Endothelial cell of umbilical vein (primary cell): ENCODE measurements around the gene SLC8A2. TPM values are rescaled to one million over a fixed set of nuclear protein-coding genes. Genes with fewer than 3 reads are reported as not detected.

Source experiments
- BruUV-seq: library from RNA; stranded (reverse); fragments of 400-500 nt; replicated peaks from 2 replicates; lab custom pipeline; 2021; lab: Mats Ljungman, UMichigan
- CTCF ChIA-PET: fragments of 300-600, 350-600 bp; sonication (Branson Sonifier 250); formaldehyde crosslinking; loops from one replicate; lab custom pipeline; 2021; ENCODE audit warnings: antibody characterized with exemption, inconsistent platforms; lab: Charles Lee
- POLR2A ChIA-PET: fragments of 300-600, 350-600 bp; sonication (Branson Sonifier 250); formaldehyde crosslinking; loops from one replicate; lab custom pipeline; 2021; ENCODE audit warnings: antibody characterized with exemption, inconsistent platforms; lab: Charles Lee
- DNase-seq: peaks from one replicate; pipeline ENCODE4 v3.0.0-alpha.2; 2011; ENCODE audit warnings: low read depth, low spot score
- FAIRE-seq: peaks from 2 replicates; lab custom pipeline; 2011; peaks lifted over from hg19 to GRCh38; lab: Jason Lieb, UNC
- H2AFZ ChIP-seq: 2 replicates; pipeline ENCODE4 v1.6.0; 2012; ENCODE audit warnings: low read depth, low read length, control low read depth, inconsistent platforms
- H3K27ac ChIP-seq: 2 replicates; pipeline ENCODE4 v1.5.1; 2011; ENCODE audit warnings: low read depth, mild to moderate bottlenecking, control low read depth, low read length, moderate library complexity; ENCODE audit not compliant: insufficient read depth
- H3K27me3 ChIP-seq, 2 experiments: 2 replicates each; pipeline versions ENCODE4 v1.6.0 to v1.6.1; 2011; ENCODE audit warnings: low read length in 2 of 2, mixed read lengths in 1 of 2; ENCODE audit not compliant: control insufficient read depth in 2 of 2, insufficient read depth in 2 of 2
- H3K36me3 ChIP-seq, 2 experiments: 2 replicates in 1 of 2; 3 replicates in 1 of 2; pipeline ENCODE4 v1.5.1; 2011; ENCODE audit warnings: low read length in 2 of 2, mild to moderate bottlenecking in 1 of 2, moderate library complexity in 1 of 2; ENCODE audit not compliant: control insufficient read depth in 2 of 2, insufficient read depth in 2 of 2; ENCODE audit errors: extremely low read depth in 1 of 2
- H3K4me1 ChIP-seq: 3 replicates; pipeline ENCODE4 v1.5.1; 2011; ENCODE audit warnings: mild to moderate bottlenecking, low read length; ENCODE audit not compliant: control insufficient read depth, insufficient read depth; ENCODE audit errors: extremely low read depth
- H3K4me2 ChIP-seq: 2 replicates; pipeline ENCODE4 v1.6.1; 2011; ENCODE audit warnings: low read length, control low read depth, mixed read lengths; ENCODE audit not compliant: insufficient read depth
- H3K4me3 ChIP-seq, 3 experiments: fragments of 200-600 bp in 1 of 3; sonication (generic), shearing (Covaris generic) in 1 of 3; replicated peaks in 1 of 3; 2 replicates each; pipeline ENCODE4 v1.5.1; 2011 to 2016; ENCODE audit warnings: control low read depth in 3 of 3, low read length in 3 of 3, mild to moderate bottlenecking in 2 of 3, inconsistent platforms in 1 of 3, low read depth in 1 of 3, moderate library complexity in 1 of 3; ENCODE audit not compliant: insufficient read depth in 1 of 3
- H3K79me2 ChIP-seq: 2 replicates; pipeline ENCODE4 v1.6.0; 2012; ENCODE audit warnings: low read length, inconsistent platforms; ENCODE audit not compliant: control insufficient read depth, insufficient read depth
- H3K9ac ChIP-seq: replicated peaks from 2 replicates; pipeline ENCODE3; 2011; ENCODE audit warnings: low read length, control low read depth; ENCODE audit not compliant: insufficient read depth; ENCODE audit errors: extremely low read depth
- H3K9me1 ChIP-seq: replicated peaks from 3 replicates; pipeline ENCODE4 v1.6.0; 2011; ENCODE audit warnings: mild to moderate bottlenecking, low read length; ENCODE audit not compliant: control insufficient read depth, insufficient read depth; ENCODE audit errors: extremely low read depth
- H3K9me3 ChIP-seq: replicated peaks from 2 replicates; pipeline ENCODE4 v1.5.1; 2012; ENCODE audit warnings: low read length, inconsistent platforms; ENCODE audit not compliant: control insufficient read depth, insufficient read depth
- H4K20me1 ChIP-seq: replicated peaks from 2 replicates; pipeline ENCODE3; 2011; ENCODE audit warnings: mild to moderate bottlenecking, low read length; ENCODE audit not compliant: control insufficient read depth, insufficient read depth; ENCODE audit errors: extremely low read depth
- EZH2 ChIP-seq: IDR thresholded peaks from 2 replicates; pipeline ENCODE4 v1.6.1; 2012; ENCODE audit warnings: borderline replicate concordance, low read depth, mild to moderate bottlenecking, moderate library complexity, low read length, inconsistent platforms; ENCODE audit not compliant: severe bottlenecking
- FOS ChIP-seq: IDR thresholded peaks from 2 replicates; pipeline ENCODE4 v1.6.1; 2011; ENCODE audit warnings: mild to moderate bottlenecking, low read length, moderate library complexity, borderline replicate concordance; ENCODE audit not compliant: insufficient read depth
- JUN ChIP-seq: IDR thresholded peaks from 2 replicates; pipeline ENCODE4 v1.6.1; 2011; ENCODE audit warnings: borderline replicate concordance, low read depth; ENCODE audit not compliant: insufficient read length, insufficient read depth
- MYC ChIP-seq: IDR thresholded peaks from one replicate; pipeline ENCODE4 v1.6.1; 2011; ENCODE audit warnings: mild to moderate bottlenecking, low read depth, low read length
- POLR2A ChIP-seq: IDR thresholded peaks from 2 replicates; pipeline ENCODE4 v1.6.1; 2012; ENCODE audit warnings: low read depth, mild to moderate bottlenecking, control low read depth, low read length
- POLR2AphosphoS5 ChIP-seq: IDR thresholded peaks from 2 replicates; pipeline ENCODE4 v1.6.1; 2012; ENCODE audit warnings: low read depth, mild to moderate bottlenecking, control low read depth, low read length, moderate library complexity; ENCODE audit not compliant: insufficient read depth
- dilution Hi-C: fragments of 300-500 bp; cut with MboI; formaldehyde crosslinking; loops from one replicate; pipeline ENCODE4 v1.15.0; 2019; ENCODE audit warnings: low sequenced_read_pairs; ENCODE audit not compliant: extremely low pct_ligation_motif_present
- intact Hi-C: fragments of 100-400 bp; cut with micrococcal nuclease; formaldehyde crosslinking; loops from one replicate; pipeline ENCODE4 v1.10.0; 2022
- polyA plus RNA-seq, 4 experiments: library from polyadenylated mRNA; depleted of rRNA in 3 of 4; stranded (reverse) in 3 of 4; unstranded in 1 of 4; fragments of >200 nt; gene quantifications; 2 replicates each; pipeline versions ENCODE4 v1.2.1 to v1.2.3, GENCODE V29; 2011 to 2012; ENCODE audit warnings: missing spikeins in 1 of 4
- total RNA-seq: library from RNA; stranded (reverse); gene quantifications from 2 replicates; pipeline ENCODE4 v1.2.3, GENCODE V29; 2021
- TF ChIP-seq, protein P1 (sequence below), 2 donors: IDR thresholded peaks; 1 replicate in 1 of 2; 2 replicates in 1 of 2; pipeline ENCODE4 v1.5.1; 2011; ENCODE audit warnings: low read length in 2 of 2, mild to moderate bottlenecking in 2 of 2, moderate library complexity in 2 of 2, control low read depth in 1 of 2, inconsistent platforms in 1 of 2, low read depth in 1 of 2; ENCODE audit not compliant: insufficient read depth in 1 of 2; ENCODE audit errors: extremely low read depth in 1 of 2

SLC8A2 gene
- total and polyA plus RNA-seq, 2 donors (not counting 3 experiments of a cell fraction or from before 2014, with no cell fraction given): not detected

GRCh38 chr19:47520343-47520806 is 48.7 kb upstream of the SLC8A2 start:
- Histone ChIP-seq H3K27me3 (no peaks in the 10 kb centered on the region), H3K4me2 (no peak overlapping the region), H3K4me3 (no peak overlapping the region), H3K79me2 (no peaks in the 10 kb centered on the region), H3K36me3 (no peaks in the 10 kb centered on the region), H3K4me1 (peaks cover 9% of the 10 kb centered on the region), H4K20me1 (no peaks in the 10 kb centered on the region), H3K9ac (no peak overlapping the region), H3K9me3 (no peaks in the 10 kb centered on the region), H2AFZ (no peak overlapping the region), H3K27ac (no peak overlapping the region), H3K9me1 (no peaks in the 10 kb centered on the region)
- no peak for DNase-seq
- dilution Hi-C loops: no loop called here
- ChIA-PET CTCF (interaction anchor here (1.2 to 2.2 kb wide), 5 partner anchors 10 to 178 kb away, joined by 3 to 7 read pairs (median 4); no protein-coding TSS in a partner anchor), POLR2A (no interaction called here)
- no TSS peak for BruUV-seq
- intact Hi-C loops: no loop called here
- TF ChIP-seq JUN: no peak
- TF ChIP-seq, protein P1, sequence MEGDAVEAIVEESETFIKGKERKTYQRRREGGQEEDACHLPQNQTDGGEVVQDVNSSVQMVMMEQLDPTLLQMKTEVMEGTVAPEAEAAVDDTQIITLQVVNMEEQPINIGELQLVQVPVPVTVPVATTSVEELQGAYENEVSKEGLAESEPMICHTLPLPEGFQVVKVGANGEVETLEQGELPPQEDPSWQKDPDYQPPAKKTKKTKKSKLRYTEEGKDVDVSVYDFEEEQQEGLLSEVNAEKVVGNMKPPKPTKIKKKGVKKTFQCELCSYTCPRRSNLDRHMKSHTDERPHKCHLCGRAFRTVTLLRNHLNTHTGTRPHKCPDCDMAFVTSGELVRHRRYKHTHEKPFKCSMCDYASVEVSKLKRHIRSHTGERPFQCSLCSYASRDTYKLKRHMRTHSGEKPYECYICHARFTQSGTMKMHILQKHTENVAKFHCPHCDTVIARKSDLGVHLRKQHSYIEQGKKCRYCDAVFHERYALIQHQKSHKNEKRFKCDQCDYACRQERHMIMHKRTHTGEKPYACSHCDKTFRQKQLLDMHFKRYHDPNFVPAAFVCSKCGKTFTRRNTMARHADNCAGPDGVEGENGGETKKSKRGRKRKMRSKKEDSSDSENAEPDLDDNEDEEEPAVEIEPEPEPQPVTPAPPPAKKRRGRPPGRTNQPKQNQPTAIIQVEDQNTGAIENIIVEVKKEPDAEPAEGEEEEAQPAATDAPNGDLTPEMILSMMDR (IDR thresholded peaks at IDR 0.05; ENCODE audit: extremely low read depth in 1 of 2, insufficient read depth in 1 of 2, low read depth in 1 of 2, low read length in 2 of 2): no peak
- TF ChIP-seq POLR2AphosphoS5: no peak
- no peak for TF ChIP-seq POLR2A
- no peak for TF ChIP-seq MYC
- TF ChIP-seq FOS: no peak
- no peak for TF ChIP-seq EZH2
- FAIRE-seq: no peak
